WTC11 (cell line): ENCODE measurements around the gene GNG3. TPM values are rescaled to one million over a fixed set of nuclear protein-coding genes. Genes with fewer than 3 reads are reported as not detected.
A peak's percentile ranks its signal among the peaks of the same experiment; 100 is the strongest.
"Not testable (repeated sequence)": the region's sequence is repeated elsewhere in the genome, so short reads cannot be mapped to it uniquely, and the experiment has no call there.

Experiments
- ATAC-seq: fragments of 200-7000 bp; cut with Tn5 transposase; 2 replicates; pipeline ENCODE4 v1.10.0; 2021; ENCODE audit warnings: mild to moderate bottlenecking, moderate library complexity
- CTCF ChIA-PET: fragments of 300-600 bp; sonication (Branson Sonifier 250); formaldehyde crosslinking; loops from one replicate; lab custom pipeline; 2021; ENCODE audit warnings: antibody characterized with exemption; lab: Charles Lee
- POLR2A ChIA-PET: fragments of 350-600 bp; sonication (Branson Sonifier 250); formaldehyde crosslinking; loops from one replicate; lab custom pipeline; 2021; ENCODE audit warnings: antibody characterized with exemption; lab: Charles Lee
- DNase-seq: peaks from one replicate; pipeline ENCODE4 v3.0.0; 2021; ENCODE audit warnings: low spot score
- H3K27ac Mint-ChIP-seq: 2 replicates; pipeline ENCODE4 v1.8.0; 2021; ENCODE audit warnings: mixed read lengths
- H3K27me3 Mint-ChIP-seq: 2 replicates; pipeline ENCODE4 v1.8.0; 2021; ENCODE audit warnings: low read depth, mild to moderate bottlenecking, moderate library complexity, mixed read lengths
- H3K36me3 Mint-ChIP-seq: 2 replicates; pipeline ENCODE4 v1.8.0; 2021; ENCODE audit warnings: mixed read lengths
- H3K4me1 Mint-ChIP-seq: 2 replicates; pipeline ENCODE4 v1.8.0; 2022; ENCODE audit warnings: mixed read lengths
- H3K4me3 Mint-ChIP-seq: 2 replicates; pipeline ENCODE4 v1.8.0; 2021; ENCODE audit warnings: mild to moderate bottlenecking, moderate library complexity, mixed read lengths
- H3K9me3 Mint-ChIP-seq: 2 replicates; pipeline ENCODE4 v1.8.0; 2021; ENCODE audit warnings: mixed read lengths
- ATF3 ChIP-seq: sonication (generic); formaldehyde crosslinking; conservative IDR thresholded peaks from 2 replicates; pipeline ENCODE4 v1.8.1; 2022; ENCODE audit warnings: mild to moderate bottlenecking, missing genetic modification reagents
- CTCF ChIP-seq: fragments of 200-600 bp; IDR thresholded peaks from 2 replicates; pipeline ENCODE4 v1.8.0; 2022; ENCODE audit warnings: antibody characterized with exemption
- E2F1 ChIP-seq: sonication (generic); formaldehyde crosslinking; IDR thresholded peaks from 2 replicates; pipeline ENCODE4 v1.8.0; 2022; ENCODE audit warnings: mild to moderate bottlenecking, missing genetic modification reagents
- E2F4 ChIP-seq: sonication (generic); formaldehyde crosslinking; IDR thresholded peaks from 2 replicates; pipeline ENCODE4 v1.8.1; 2022; ENCODE audit warnings: low read depth, mild to moderate bottlenecking, moderate library complexity, missing genetic modification reagents, borderline replicate concordance
- GTF2I ChIP-seq: fragments of 250-450 bp; sonication (Bioruptor Pico); conservative IDR thresholded peaks from 2 replicates; pipeline ENCODE4 v1.4.0; 2021; ENCODE audit warnings: mild to moderate bottlenecking
- JUN ChIP-seq: sonication (generic); formaldehyde crosslinking; IDR thresholded peaks from 2 replicates; pipeline ENCODE4 v1.8.0; 2023; ENCODE audit warnings: mild to moderate bottlenecking, missing genetic modification reagents
- MXD4 ChIP-seq: fragments of 250-450 bp; sonication (Bioruptor Pico); IDR thresholded peaks from 2 replicates; pipeline ENCODE4 v1.8.0; 2021; ENCODE audit warnings: mild to moderate bottlenecking, moderate library complexity, borderline replicate concordance
- NR2C2 ChIP-seq: sonication (generic); formaldehyde crosslinking; IDR thresholded peaks from 2 replicates; pipeline ENCODE4 v1.8.0; 2022; ENCODE audit warnings: mild to moderate bottlenecking, missing genetic modification reagents
- ZNF121 ChIP-seq: sonication (generic); formaldehyde crosslinking; IDR thresholded peaks from 2 replicates; pipeline ENCODE4 v1.8.0; 2023; ENCODE audit warnings: missing genetic modification reagents
- ZNF138 ChIP-seq: sonication (generic); formaldehyde crosslinking; conservative IDR thresholded peaks from 2 replicates; pipeline ENCODE4 v1.8.1; 2022; ENCODE audit warnings: mild to moderate bottlenecking, moderate library complexity, missing genetic modification reagents
- ZNF416 ChIP-seq: fragments of 250-450 bp; sonication (Bioruptor Pico); IDR thresholded peaks from 2 replicates; pipeline ENCODE4 v1.9.0; 2021; ENCODE audit warnings: mild to moderate bottlenecking, inconsistent platforms
- ZSCAN18 ChIP-seq: fragments of 250-450 bp; sonication (Bioruptor Pico); IDR thresholded peaks from 2 replicates; pipeline ENCODE4 v2.1.2; 2022; ENCODE audit warnings: mild to moderate bottlenecking, moderate library complexity
- total RNA-seq: library from RNA; stranded (reverse); gene quantifications from 3 replicates; pipeline ENCODE4 v1.2.3, GENCODE V29; 2021

The GNG3 gene
- total RNA-seq, 1 experiment from 2014 or later: 6.0 TPM

- no peaks in the 10 kb centered on the region for H3K9me3 Mint-ChIP-seq
- H3K36me3 Mint-ChIP-seq: peaks cover 25% of the 10 kb centered on the region
- ATAC-seq (no peak), DNase-seq (no peak)
- H3K27me3 Mint-ChIP-seq: no peaks in the 10 kb centered on the region
- H3K4me1 Mint-ChIP-seq: peaks cover 9% of the 10 kb centered on the region; the same call in 1 of the 2 replicates
- ChIA-PET CTCF (interaction anchor here (0.8 to 3.0 kb wide), 8 partner anchors 10 to 294 kb away, joined by 3 to 21 read pairs (median 5); partner anchors contain the start of genes LBHD1, TMEM179B, UBXN1 and UQCC3), POLR2A (interaction anchor here (0.6 to 2.2 kb wide), 7 partner anchors 14 to 98 kb away, joined by 3 to 9 read pairs (median 6); partner anchors contain the start of genes BSCL2, C11orf98, CSKMT and GNG3)
- no peak within 1 kb of the TSS for H3K4me3 Mint-ChIP-seq
- H3K27ac Mint-ChIP-seq: peak within 1 kb of the TSS; percentile 89
- TF ChIP-seq ZNF416 (no peak), CTCF (no peak), MXD4 (no peak), ATF3 (CRISPR knock-in tag) (no peak), GTF2I (CRISPR knock-in tag) (no peak), JUN (CRISPR knock-in tag) (no peak), ZNF138 (CRISPR knock-in tag) (no peak), ZNF121 (CRISPR knock-in tag) (no peak), E2F4 (CRISPR knock-in tag) (no peak)
These were observed 17.9 kb upstream of the GNG3 start, which contains the start of gene LRRN4CL for GRCh38 chr11:62689421-62690183. TSS of gene LRRN4CL (minus strand) at chr11:62689530. CDS start at chr11:62688508, 1,022 bp downstream.

GRCh38 chr11:62693624-62694023 lies 13.9 kb upstream of the GNG3 start:
- H3K4me1 Mint-ChIP-seq, DNase-seq, H3K4me3 Mint-ChIP-seq, H3K27me3 Mint-ChIP-seq, POLR2A ChIA-PET, H3K27ac Mint-ChIP-seq, ATAC-seq, H3K9me3 Mint-ChIP-seq: not testable (repeated sequence)
- CTCF ChIA-PET: interaction anchor here (0.9 to 2.6 kb wide), 8 partner anchors 12 to 299 kb away, joined by 4 to 14 read pairs (median 9); partner anchors contain the start of genes EEF1G and TUT1
- peaks cover 31% of the 10 kb centered on the region for H3K36me3 Mint-ChIP-seq

GRCh38 chr11:62694455-62695167 lies 12.9 kb upstream of the GNG3 start:
- no peak for TF ChIP-seq NR2C2 (CRISPR knock-in tag)
- TF ChIP-seq CTCF: peak; percentile 84
- TF ChIP-seq ZSCAN18: no peak
- no peak for TF ChIP-seq MXD4
- no peak for TF ChIP-seq E2F1 (CRISPR knock-in tag)
- TF ChIP-seq JUN (CRISPR knock-in tag): no peak
- ChIA-PET POLR2A (interaction anchor here (1.2 kb wide), 1 partner anchor 103 kb away, joined by 3 read pairs; the partner anchor contains the start of gene TUT1), CTCF (interaction anchor here (0.6 to 2.8 kb wide), 28 partner anchors 11 to 300 kb away, joined by 3 to 14 read pairs (median 4); partner anchors contain the start of genes B3GAT3, BSCL2, C11orf98 and EEF1G)
- peak overlapping the region; percentile 73 for H3K27ac Mint-ChIP-seq
- DNase-seq (peak; percentile 86), ATAC-seq (peak; percentile 84)
- H3K27me3 Mint-ChIP-seq: no peaks in the 10 kb centered on the region
- peaks cover 32% of the 10 kb centered on the region for H3K36me3 Mint-ChIP-seq
- no peak overlapping the region for H3K4me3 Mint-ChIP-seq
- no peaks in the 10 kb centered on the region for H3K9me3 Mint-ChIP-seq
- H3K4me1 Mint-ChIP-seq: peaks cover 2% of the 10 kb centered on the region; the same call in 1 of the 2 replicates
